Activated CD8-positive, alpha-beta memory T cell treated with anti-CD3 and anti-CD28 coated beads, Interleukin-2, amount 50 U/mL, for 1 hour (primary cell): Measurements from ENCODE around the gene TNNI3.

Experiments
- DNase-seq: peaks from one replicate; pipeline ENCODE4 v3.0.0-alpha.2; 2020; ENCODE audit errors: extremely low read depth

TNNI3 gene

GRCh38 chr19:55147545-55148251 is 9.8 kb downstream of the TNNI3 start:
- no peak for DNase-seq

GRCh38 chr19:55146705-55147273 is 10.7 kb downstream of the TNNI3 start:
- DNase-seq: no peak

GRCh38 chr19:55146078-55146704 is 11.3 kb downstream of the TNNI3 start:
- DNase-seq: no peak

- DNase-seq: no peak
These were observed 12.3 kb downstream of the TNNI3 start for GRCh38 chr19:55145232-55145631.

- DNase-seq: no peak
These were observed 15.8 kb downstream of the TNNI3 start for GRCh38 chr19:55141696-55142095.

GRCh38 chr19:55137915-55138314 is 19.6 kb downstream of the TNNI3 start:
- DNase-seq: no peak

GRCh38 chr19:55136399-55137102 is 21.0 kb downstream of the TNNI3 start:
- DNase-seq: no peak

GRCh38 chr19:55134736-55135135 is 22.8 kb downstream of the TNNI3 start:
- DNase-seq: no peak

- no peak for DNase-seq
These were observed 23.7 kb downstream of the TNNI3 start for GRCh38 chr19:55133639-55134444.

GRCh38 chr19:55132453-55133129 is 24.9 kb downstream of the TNNI3 start:
- no peak for DNase-seq

GRCh38 chr19:55131421-55131820 is 26.1 kb downstream of the TNNI3 start:
- DNase-seq: no peak

- DNase-seq: no peak
These were observed 38.5 kb downstream of the TNNI3 start for GRCh38 chr19:55119053-55119452.

GRCh38 chr19:55118401-55118991 is 39.0 kb downstream of the TNNI3 start:
- DNase-seq: no peak

- peak; percentile 85 for DNase-seq
These were observed 39.7 kb downstream of the TNNI3 start for GRCh38 chr19:55117663-55118391.

- no peak for DNase-seq
These were observed 40.5 kb downstream of the TNNI3 start, which contains the start of gene PPP1R12C for GRCh38 chr19:55116859-55117662. Gene PPP1R12C, minus strand, starts transcription at chr19:55117637. Its CDS starts 94 bp downstream, at chr19:55117543.

GRCh38 chr19:55116232-55116858 is 41.2 kb downstream of the TNNI3 start:
- DNase-seq: no peak

- DNase-seq: no peak
These were observed 42.0 kb downstream of the TNNI3 start for GRCh38 chr19:55115446-55116065.

GRCh38 chr19:55114566-55115145 is 42.9 kb downstream of the TNNI3 start:
- no peak for DNase-seq
